Activated CD4-positive, alpha-beta memory T cell treated with anti-CD3 and anti-CD28 coated beads, Interleukin-2, amount 10 ng/mL, durations not matched to agents 7 days and 5 days (primary cell): ENCODE data around the gene PUSL1. TPM values are rescaled to one million over a fixed set of nuclear protein-coding genes. Genes with fewer than 3 reads are reported as not detected.
A peak's percentile ranks its signal among the peaks of the same experiment; 100 is the strongest.

Experiments
- CTCF ChIA-PET: fragments of 350-600 bp; sonication (Branson Sonifier 250); formaldehyde crosslinking; loops from one replicate; lab custom pipeline; 2021; ENCODE audit warnings: antibody characterized with exemption, inconsistent platforms; lab: Charles Lee
- POLR2A ChIA-PET: fragments of 350-600 bp; sonication (Branson Sonifier 250); formaldehyde crosslinking; loops from one replicate; lab custom pipeline; 2021; ENCODE audit warnings: antibody characterized with exemption; lab: Charles Lee
- DNase-seq: peaks from one replicate; pipeline ENCODE4 v3.0.0-alpha.2; 2020
- H3K27ac Mint-ChIP-seq: one replicate; pipeline ENCODE4 v1.8.0; 2021; ENCODE audit warnings: mild to moderate bottlenecking, mixed read lengths
- H3K27me3 Mint-ChIP-seq: one replicate; pipeline ENCODE4 v1.8.0; 2021; ENCODE audit warnings: mixed read lengths
- H3K36me3 Mint-ChIP-seq: one replicate; pipeline ENCODE4 v1.8.0; 2021; ENCODE audit warnings: low read depth, mixed read lengths
- H3K4me1 Mint-ChIP-seq: one replicate; pipeline ENCODE4 v1.8.0; 2021; ENCODE audit warnings: mixed read lengths
- H3K4me3 Mint-ChIP-seq: one replicate; pipeline ENCODE4 v1.8.0; 2021; ENCODE audit warnings: mild to moderate bottlenecking, mixed read lengths
- H3K9me3 Mint-ChIP-seq: one replicate; pipeline ENCODE4 v1.8.0; 2021; ENCODE audit warnings: mixed read lengths
- total RNA-seq, 2 experiments: library from RNA; stranded (reverse); gene quantifications; one replicate each; pipeline ENCODE4 v1.2.3, GENCODE V29; 2021

The PUSL1 gene
- total RNA-seq, 2 experiments from 2014 or later, result 17.9 to 20.0 TPM

DNA sequence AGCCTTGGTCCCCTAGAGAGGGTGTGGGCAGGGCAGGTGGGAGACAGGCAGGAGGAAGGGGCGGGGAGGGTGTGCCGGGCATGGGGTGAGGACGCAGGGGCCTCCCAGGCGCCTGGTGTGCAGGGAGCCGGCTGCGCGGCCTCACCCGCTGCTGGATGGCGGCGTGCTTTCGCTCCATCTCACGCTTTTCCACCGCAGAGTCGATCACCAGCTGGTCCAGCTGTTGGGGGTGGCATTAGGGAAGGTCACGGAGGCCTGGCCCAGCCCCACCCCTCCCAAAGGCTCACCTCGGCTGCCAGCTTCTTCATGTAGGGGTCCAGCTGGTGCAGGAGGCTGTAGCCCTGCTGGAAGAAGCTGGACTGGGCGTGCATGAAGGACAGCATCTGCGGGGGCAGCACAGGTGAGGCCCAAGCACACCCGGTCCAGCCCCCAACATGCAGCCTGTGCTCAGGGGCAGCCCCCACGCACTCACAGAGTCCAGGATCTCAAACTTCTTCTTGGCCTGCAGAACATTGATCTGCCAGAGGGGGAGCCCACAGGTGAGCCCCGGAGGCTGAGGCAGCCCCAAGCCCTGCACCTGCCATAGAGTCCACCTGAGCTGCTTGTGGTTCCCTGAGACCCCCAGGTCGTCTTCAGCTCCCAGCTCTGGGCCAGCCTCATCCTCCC, 8.6 kb upstream of the PUSL1 start:
- no peak for DNase-seq
- Mint-ChIP-seq H3K4me1 (peaks cover 4% of the 10 kb centered on the region), H3K4me3 (no peak overlapping the region), H3K27me3 (no peaks in the 10 kb centered on the region), H3K9me3 (no peaks in the 10 kb centered on the region), H3K36me3 (no peaks in the 10 kb centered on the region), H3K27ac (no peak overlapping the region)
- POLR2A ChIA-PET, result interaction anchor here (1.6 kb wide), 1 partner anchor 10 kb away, joined by 3 read pairs; no protein-coding TSS in a partner anchor
- CTCF ChIA-PET, result interaction anchor here (1.0 kb wide), 1 partner anchor 72 kb away, joined by 4 read pairs; no protein-coding TSS in a partner anchor

DNA sequence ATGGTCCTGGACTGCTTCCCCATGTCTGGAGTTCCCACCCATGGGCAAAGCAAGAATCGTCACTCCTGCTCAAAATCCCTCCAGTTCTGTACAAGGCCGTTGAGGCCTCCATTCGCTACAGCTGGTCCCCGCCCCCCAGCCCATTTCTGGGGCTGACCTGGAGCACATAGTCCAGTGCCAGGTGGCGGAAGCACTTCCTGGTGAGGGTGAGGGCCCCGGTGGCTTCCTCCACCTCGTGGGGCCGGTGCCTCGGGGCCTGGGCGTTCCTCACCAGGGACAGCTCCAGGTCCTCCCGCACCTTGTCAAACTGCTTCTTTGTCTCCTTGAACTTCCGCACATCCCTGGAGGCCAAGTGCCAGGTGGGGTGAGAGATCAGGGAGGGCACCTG, 8.1 kb upstream of the PUSL1 start:
- CTCF ChIA-PET, result interaction anchor here (1.0 kb wide), 1 partner anchor 72 kb away, joined by 4 read pairs; no protein-coding TSS in a partner anchor
- Mint-ChIP-seq H3K4me3 (no peak overlapping the region), H3K9me3 (no peaks in the 10 kb centered on the region), H3K27me3 (no peaks in the 10 kb centered on the region), H3K36me3 (no peaks in the 10 kb centered on the region), H3K27ac (no peak overlapping the region), H3K4me1 (peaks cover 7% of the 10 kb centered on the region)
- DNase-seq, result no peak
- POLR2A ChIA-PET, result no interaction called here

DNA sequence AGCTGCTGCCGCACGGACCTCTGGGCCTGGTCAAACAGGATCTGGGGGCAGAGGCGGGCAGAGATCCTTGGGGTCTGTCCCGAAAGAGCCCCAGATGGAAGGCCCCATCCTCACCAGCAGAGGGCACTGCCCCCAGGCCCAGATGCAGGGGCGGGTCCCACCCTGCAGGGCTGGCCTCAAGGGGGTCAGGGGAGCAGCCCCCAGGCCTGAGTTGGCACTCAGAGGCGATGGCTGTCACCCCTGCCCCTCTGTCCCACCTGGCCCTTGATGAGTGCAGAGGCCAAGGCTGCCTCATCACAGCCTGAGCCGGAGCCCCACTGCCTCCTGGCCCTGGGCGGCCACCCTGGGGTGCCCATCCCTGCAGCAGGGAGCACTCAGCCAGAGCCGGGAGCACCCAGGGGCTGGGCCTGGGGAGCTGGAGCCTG, 6.4 kb upstream of the PUSL1 start:
- ChIA-PET POLR2A (interaction anchor here (1.4 kb wide), 1 partner anchor 24 kb away, joined by 3 read pairs; no protein-coding TSS in a partner anchor), CTCF (no interaction called here)
- H3K9me3 Mint-ChIP-seq, result no peaks in the 10 kb centered on the region
- no peak overlapping the region for H3K27ac Mint-ChIP-seq
- no peaks in the 10 kb centered on the region for H3K27me3 Mint-ChIP-seq
- peaks cover 23% of the 10 kb centered on the region for H3K4me1 Mint-ChIP-seq
- peaks cover 3% of the 10 kb centered on the region for H3K36me3 Mint-ChIP-seq
- H3K4me3 Mint-ChIP-seq, result no peak overlapping the region
- no peak for DNase-seq

DNA sequence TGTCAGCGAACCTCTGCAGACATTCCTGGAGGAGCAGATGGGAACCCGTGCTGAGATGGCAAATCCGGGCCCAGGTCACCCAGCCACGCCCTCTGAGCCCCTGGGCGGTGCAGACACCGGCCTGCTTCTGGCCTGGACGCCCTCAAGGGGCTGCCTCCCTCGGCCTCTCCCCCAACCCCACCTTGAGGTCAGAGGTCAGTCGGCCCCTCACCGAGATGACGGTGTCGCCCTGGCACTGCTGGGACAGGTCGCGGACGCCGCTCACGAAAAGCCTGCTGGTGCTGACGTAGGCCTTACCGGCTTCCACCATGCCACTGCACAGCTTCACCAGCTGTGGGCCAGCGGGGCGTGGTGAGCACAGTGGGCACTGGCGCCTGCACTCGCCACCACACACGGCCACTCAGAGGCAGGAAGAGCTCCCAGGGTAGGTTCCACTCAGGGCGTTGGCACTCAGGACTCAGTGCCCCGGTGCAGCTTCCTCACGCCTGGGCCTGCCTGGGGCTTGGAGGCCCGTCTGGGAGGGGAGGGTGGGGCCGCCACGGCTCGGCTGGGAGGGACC, 5.4 kb upstream of the PUSL1 start:
- no peaks in the 10 kb centered on the region for H3K9me3 Mint-ChIP-seq
- ChIA-PET CTCF (no interaction called here), POLR2A (no interaction called here)
- H3K36me3 Mint-ChIP-seq, result peaks cover 3% of the 10 kb centered on the region
- DNase-seq, result no peak
- H3K27me3 Mint-ChIP-seq, result no peaks in the 10 kb centered on the region
- peaks cover 25% of the 10 kb centered on the region for H3K4me1 Mint-ChIP-seq
- no peak overlapping the region for H3K27ac Mint-ChIP-seq
- no peak overlapping the region for H3K4me3 Mint-ChIP-seq

DNA sequence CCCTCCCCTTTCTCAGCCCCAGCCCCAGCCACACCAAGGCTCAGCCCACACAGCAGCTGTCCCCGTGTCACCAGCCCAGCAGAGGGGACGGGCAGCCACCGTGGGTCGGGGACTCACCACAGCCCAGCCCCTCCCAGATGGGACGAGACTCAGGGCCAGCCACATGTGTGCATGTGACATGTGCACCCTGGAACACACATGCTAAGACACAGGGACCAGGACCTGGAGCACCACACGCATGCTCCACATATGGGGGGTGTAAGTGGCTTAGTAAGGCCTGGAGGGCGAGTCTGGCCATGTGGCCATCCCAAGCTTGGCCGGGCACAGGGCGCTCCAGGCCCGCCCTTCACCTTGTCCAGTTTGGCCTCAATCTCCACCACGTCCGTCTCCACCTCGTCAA, 4.7 kb upstream of the PUSL1 start:
- ChIA-PET CTCF (no interaction called here), POLR2A (interaction anchor here (1.5 kb wide), 1 partner anchor 72 kb away, joined by 3 read pairs; the partner anchor contains the start of gene AURKAIP1)
- H3K4me3 Mint-ChIP-seq, result no peak overlapping the region
- no peaks in the 10 kb centered on the region for H3K9me3 Mint-ChIP-seq
- peaks cover 3% of the 10 kb centered on the region for H3K36me3 Mint-ChIP-seq
- no peak for DNase-seq
- peaks cover 25% of the 10 kb centered on the region for H3K4me1 Mint-ChIP-seq
- H3K27me3 Mint-ChIP-seq, result no peaks in the 10 kb centered on the region
- no peak overlapping the region for H3K27ac Mint-ChIP-seq

DNA sequence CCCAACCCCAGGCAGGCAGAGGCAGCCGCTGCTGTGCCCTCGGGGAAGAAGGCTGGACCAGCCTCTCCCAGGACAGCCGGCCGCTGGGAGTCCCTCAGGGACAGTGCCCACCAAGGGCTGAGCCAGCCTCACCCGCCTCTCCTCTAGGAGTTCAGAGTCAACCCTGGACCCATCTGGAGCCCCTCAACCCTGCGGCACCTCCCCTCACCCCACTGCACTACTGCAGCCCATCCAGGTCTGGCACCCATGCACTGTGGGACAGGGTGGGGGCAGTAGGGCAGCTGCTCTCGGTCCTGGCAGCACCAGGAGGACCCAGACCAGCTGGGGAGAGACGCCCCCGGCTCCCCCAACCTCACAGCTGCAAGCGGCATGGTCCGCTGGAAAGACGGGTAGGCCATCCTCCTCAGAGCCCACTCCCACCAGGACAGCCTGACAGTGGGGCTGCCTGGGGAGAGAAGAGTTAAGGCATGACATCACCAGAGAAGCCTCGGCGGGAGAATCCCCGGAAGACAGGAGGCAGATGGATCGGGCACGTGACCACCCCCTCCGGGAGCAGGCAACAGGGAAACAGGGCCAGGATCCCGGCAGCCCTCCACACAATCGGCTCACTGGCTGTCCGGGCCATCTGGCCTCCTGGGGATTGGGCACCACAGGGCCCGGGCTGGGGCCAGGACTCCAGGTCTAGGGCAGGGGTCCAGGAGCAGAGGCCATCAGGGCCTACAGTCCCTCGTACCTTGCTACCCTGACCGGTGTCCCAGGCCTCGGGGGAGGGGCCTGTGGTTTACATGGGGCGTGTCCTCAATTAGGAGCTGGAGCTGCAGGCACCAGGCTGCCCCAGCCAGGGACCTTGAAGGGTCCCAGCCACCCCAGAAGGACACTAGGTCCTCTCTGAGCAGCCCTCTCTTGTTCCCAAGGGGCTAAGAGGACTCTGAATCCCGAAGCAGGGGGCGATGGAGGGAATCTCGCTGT, 3.8 kb upstream of the PUSL1 start:
- peaks cover 3% of the 10 kb centered on the region for H3K36me3 Mint-ChIP-seq
- DNase-seq, result no peak
- peak overlapping the region; percentile 86 for H3K27ac Mint-ChIP-seq

DNA sequence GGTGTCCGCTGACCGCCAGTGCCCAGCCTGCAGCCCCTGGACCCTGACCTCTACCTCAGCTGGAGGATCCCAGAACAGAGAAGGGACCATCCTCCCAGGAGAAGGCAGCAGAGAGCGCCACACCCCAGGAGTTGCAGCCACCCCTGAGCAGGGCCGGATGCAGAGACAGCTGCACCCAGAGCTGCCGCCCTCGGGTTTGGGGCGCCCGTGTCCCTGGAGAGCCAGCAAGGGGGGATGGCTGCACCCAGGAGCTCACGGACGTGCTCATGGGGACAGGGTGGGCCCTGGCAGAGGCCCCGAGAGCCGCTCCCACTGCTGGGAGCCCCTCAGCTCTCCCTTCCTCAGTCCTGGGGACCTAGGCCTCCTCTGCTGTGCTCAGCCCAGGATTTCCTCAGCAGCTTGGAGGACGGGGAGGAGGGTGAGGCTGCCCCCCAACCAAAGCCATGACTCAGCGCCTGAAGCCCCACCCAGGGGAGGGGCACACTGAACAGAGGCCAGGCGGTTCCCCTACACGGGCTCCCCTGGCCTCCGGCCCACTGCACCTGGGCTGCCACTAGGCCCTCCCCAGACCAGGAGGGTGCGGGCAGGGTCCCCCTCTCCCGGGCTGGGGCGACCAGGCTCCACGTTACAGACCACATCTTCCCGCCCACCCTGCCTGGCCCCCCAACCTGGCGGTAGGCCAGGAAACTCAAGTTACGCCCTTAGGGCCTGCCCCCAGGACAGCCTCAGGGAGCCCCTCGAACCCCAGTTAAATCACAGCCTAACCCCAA, 2.9 kb upstream of the PUSL1 start:
- ChIA-PET CTCF (interaction anchor here (0.8 to 2.0 kb wide), 7 partner anchors 10 to 242 kb away, joined by 3 to 10 read pairs (median 3); partner anchors contain the start of genes AURKAIP1 and DVL1), POLR2A (interaction anchor here (0.6 to 1.5 kb wide), 5 partner anchors 21 to 70 kb away, joined by 3 to 6 read pairs (median 3); partner anchors contain the start of genes AURKAIP1 and UBE2J2)
- DNase-seq, result peak; percentile 83
- no peaks in the 10 kb centered on the region for H3K9me3 Mint-ChIP-seq
- no peaks in the 10 kb centered on the region for H3K27me3 Mint-ChIP-seq
- H3K4me1 Mint-ChIP-seq, result peaks cover 30% of the 10 kb centered on the region
- peak overlapping the region; percentile 86 for H3K27ac Mint-ChIP-seq
- peaks cover 3% of the 10 kb centered on the region for H3K36me3 Mint-ChIP-seq
- peak overlapping the region; percentile 79 for H3K4me3 Mint-ChIP-seq

More for the DNA sequence above, 3.8 kb upstream of the PUSL1 start:
- Mint-ChIP-seq H3K4me3 (peak overlapping the region; percentile 79), H3K9me3 (no peaks in the 10 kb centered on the region), H3K4me1 (peaks cover 29% of the 10 kb centered on the region), H3K27me3 (no peaks in the 10 kb centered on the region)
- CTCF ChIA-PET, result interaction anchor here (0.8 to 2.0 kb wide), 7 partner anchors 9 to 241 kb away, joined by 3 to 10 read pairs (median 3); partner anchors contain the start of genes AURKAIP1 and DVL1
- POLR2A ChIA-PET, result interaction anchor here (0.6 to 1.5 kb wide), 5 partner anchors 20 to 71 kb away, joined by 3 to 6 read pairs (median 3); partner anchors contain the start of genes AURKAIP1 and UBE2J2

DNA sequence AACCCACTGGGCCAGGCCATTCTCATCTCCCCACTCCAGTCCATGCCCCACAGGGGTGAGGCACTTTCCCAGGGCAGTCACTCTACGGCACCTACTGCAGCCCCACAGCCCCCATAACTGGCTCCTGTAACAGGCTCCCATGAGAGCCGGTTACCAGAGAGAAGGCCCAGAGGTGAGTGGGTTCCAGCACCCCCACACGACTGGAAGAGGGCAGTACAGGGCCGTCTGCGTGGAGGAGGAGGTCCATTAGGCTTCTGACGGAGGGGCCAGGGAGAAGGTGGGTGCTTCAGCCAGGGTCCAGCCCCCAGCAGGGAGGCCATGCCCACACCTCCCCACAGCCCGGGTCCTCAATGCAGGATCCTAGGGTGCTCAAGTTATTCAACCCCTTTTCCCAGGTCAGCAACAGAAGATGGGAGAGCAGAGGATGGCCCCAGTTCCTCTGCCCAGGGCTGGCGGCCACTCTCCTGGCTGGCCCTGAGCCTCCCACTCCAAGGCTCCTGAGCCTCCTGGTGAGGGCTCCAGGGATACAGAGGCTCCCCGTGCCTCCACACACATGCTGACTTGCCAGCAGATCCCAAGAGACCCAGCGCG, 2.2 kb upstream of the PUSL1 start:
- Mint-ChIP-seq H3K27ac (peak overlapping the region; percentile 86), H3K4me3 (peak overlapping the region; percentile 79), H3K27me3 (no peaks in the 10 kb centered on the region), H3K4me1 (peaks cover 30% of the 10 kb centered on the region), H3K36me3 (peaks cover 6% of the 10 kb centered on the region), H3K9me3 (no peaks in the 10 kb centered on the region)
- CTCF ChIA-PET, result interaction anchor here (2.0 kb wide), 1 partner anchor 15 kb away, joined by 10 read pairs; no protein-coding TSS in a partner anchor
- no peak for DNase-seq
- POLR2A ChIA-PET, result interaction anchor here (1.0 to 1.2 kb wide), 2 partner anchors 32 to 66 kb away, joined by 3 to 6 read pairs; partner anchors contain the start of gene UBE2J2

DNA sequence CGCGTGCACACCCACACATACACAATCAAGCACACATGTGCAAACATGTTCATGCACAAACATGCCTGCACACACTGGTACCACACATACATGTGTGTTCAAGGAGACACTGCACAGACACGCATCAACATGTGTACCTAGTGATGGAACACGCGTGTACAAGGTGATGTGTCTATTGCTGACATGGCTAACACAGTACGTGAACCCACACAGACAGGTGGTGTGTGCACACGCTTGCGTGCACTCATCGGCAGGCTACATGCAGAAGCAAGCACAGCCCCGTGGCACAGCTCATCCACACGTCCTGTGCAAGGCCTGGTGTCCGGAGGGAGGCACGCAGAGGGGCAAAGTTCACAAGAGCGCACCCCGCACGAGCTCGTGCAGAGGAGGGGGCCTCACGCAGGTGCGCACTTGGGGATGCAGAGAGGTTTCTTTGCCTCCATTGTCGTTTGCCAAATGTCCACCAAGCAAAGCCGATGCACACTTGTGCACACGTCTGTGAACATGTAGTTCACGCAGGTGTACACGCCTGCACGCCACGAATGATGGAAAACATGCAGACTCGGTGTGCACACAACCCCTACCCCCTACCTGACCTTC, 1.6 kb upstream of the PUSL1 start:
- POLR2A ChIA-PET, result interaction anchor here (0.7 to 1.0 kb wide), 2 partner anchors 68 to 267 kb away, joined by 3 to 5 read pairs; partner anchors contain the start of gene AURKAIP1
- Mint-ChIP-seq H3K4me1 (peaks cover 30% of the 10 kb centered on the region), H3K36me3 (peaks cover 6% of the 10 kb centered on the region), H3K9me3 (no peaks in the 10 kb centered on the region), H3K4me3 (peak overlapping the region; percentile 79), H3K27ac (peak overlapping the region; percentile 86), H3K27me3 (no peaks in the 10 kb centered on the region)
- CTCF ChIA-PET, result no interaction called here
- no peak for DNase-seq

DNA sequence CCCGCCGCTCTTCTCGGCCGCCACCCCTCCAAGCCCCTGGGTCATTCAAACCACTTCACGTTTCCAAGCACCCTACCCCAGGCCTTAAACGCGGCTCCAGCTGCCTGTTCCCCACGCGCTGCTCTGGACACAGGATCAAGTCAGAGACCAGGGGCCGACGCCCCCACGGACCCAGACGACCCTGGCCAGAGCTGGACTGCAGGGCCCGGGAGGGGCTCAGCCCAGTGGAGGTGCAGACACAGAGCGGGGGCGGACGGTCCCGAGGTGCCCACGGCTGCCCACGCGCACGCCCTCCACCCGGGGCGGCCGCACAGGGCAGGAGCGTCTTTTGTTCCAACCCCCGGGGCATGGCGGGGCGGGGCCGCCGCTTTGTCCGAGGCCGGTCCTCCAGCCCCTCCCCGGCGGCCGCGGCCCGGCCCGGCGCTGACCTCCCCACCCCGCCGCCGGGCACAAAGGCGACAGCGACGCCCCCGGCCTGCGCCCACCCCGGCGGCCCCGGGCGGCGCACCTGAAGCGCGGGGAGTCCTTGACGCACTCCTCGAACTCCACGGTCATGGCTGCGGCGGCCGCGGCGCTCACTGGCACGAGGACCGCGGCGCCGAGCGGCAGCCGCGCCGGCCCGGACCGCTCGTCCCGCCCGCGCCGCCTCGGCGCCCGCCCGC, 1.0 kb upstream of the PUSL1 start:
- ChIA-PET POLR2A (interaction anchor here (0.7 to 1.0 kb wide), 2 partner anchors 67 to 267 kb away, joined by 3 to 5 read pairs; partner anchors contain the start of gene AURKAIP1), CTCF (no interaction called here)
- Mint-ChIP-seq H3K9me3 (no peaks in the 10 kb centered on the region), H3K4me1 (peaks cover 30% of the 10 kb centered on the region), H3K4me3 (peak overlapping the region; percentile 79), H3K36me3 (peaks cover 6% of the 10 kb centered on the region), H3K27me3 (no peaks in the 10 kb centered on the region), H3K27ac (peak overlapping the region; percentile 86)
- no peak for DNase-seq
